ENCODE results near the gene SRRT. TPM values are rescaled to one million over a fixed set of nuclear protein-coding genes. Genes with fewer than 3 reads are reported as not detected.

Gene SRRT
- total and polyA plus RNA-seq, 2 donors (not counting 1 experiment from before 2014, with no cell fraction given): 198 to 209 TPM

DNA sequence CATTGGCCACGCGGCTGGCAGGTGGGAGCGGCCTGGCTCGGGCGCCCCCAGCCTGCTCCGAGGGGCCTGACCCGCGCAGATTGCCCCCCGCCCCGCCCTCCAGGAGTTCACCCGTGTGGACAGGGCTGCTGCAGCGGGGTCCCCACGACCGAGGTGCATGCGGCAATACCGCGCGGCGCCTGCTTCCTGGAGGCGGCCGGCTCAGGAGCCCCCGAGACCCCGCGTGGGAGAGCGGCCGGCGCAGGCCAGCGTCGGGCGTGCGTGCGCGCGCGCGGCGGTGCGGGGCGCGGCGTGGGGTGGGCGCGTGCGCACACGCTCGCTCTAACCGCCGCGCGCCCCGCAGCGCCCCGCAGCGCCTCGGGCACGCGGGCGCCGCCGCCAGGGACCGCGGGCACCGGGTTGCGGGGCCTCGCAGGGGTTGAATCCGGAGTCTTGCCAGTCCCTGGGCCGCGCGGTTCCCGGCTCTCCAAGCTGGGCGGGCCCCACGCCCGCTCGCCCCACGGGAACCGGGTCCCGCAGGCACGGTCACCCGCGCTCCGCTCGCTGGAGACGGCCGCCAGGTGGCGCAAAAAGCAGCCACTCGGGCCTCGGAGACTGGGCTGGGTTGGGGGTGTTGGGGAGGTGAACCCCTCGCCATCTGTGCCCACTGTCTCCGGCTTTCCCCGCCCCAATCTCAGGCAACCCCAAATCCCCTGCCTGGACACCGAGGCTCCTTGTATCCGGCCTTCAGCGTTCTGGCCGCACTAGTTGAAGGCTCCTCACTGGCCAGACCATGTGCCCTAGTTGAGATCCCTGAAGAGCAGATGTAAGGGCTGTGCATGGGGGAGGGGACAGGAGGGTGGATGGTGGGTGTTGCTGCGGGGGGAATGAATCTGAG, 22.1 kb downstream of the SRRT start:
- Mint-ChIP-seq H3K4me1 (peaks cover 12% of the 10 kb centered on the region), H3K27me3 (peaks cover 38% of the 10 kb centered on the region), H3K27ac (no peak overlapping the region), H3K9me3 (ENCODE audit: insufficient read depth) (no peaks in the 10 kb centered on the region), H3K4me3 (peak overlapping the region; percentile 91)
- peak overlapping the region; percentile 41 for H2AFZ ChIP-seq (ENCODE audit: insufficient read depth, low read depth, low read length, poor library complexity, severe bottlenecking)
- H3K4me3 ChIP-seq (ENCODE audit: control extremely low read depth in 1 of 5, extremely low read depth in 1 of 5, insufficient read depth in 1 of 5, low read depth in 2 of 5, low read length in 4 of 5): peak overlapping the region in 3 of 5 experiments; percentile 30 to 42 (median 32)
- H3K36me3 ChIP-seq (replicated peaks in 1 of 2; ENCODE audit: control extremely low read depth in 1 of 2, control insufficient read depth in 1 of 2, extremely low read depth in 1 of 2, insufficient read depth in 2 of 2, low read length in 1 of 2): no peaks in the 10 kb centered on the region
- ATAC-seq (ENCODE audit: low read depth) (peak; percentile 51), DNase-seq (peak; percentile 78)
- H3K4me2 ChIP-seq (replicated peaks; ENCODE audit: low read depth, low read length, poor library complexity, severe bottlenecking): peak overlapping the region; percentile 100
- H3K79me2 ChIP-seq (ENCODE audit: control insufficient read depth, insufficient read depth, low read length): no peaks in the 10 kb centered on the region
- peaks cover 0 to 16% (median 0%) of the 10 kb centered on the region in 3 donors for H3K9me3 ChIP-seq (ENCODE audit: control extremely low read depth in 1 of 3, control insufficient read depth in 2 of 3, insufficient read depth in 1 of 3, low read length in 2 of 3)
- no peaks in the 10 kb centered on the region for H4K20me1 ChIP-seq (ENCODE audit: control insufficient read depth, insufficient read depth, low read length, poor library complexity, severe bottlenecking)
- no peak for TF ChIP-seq EZH2 (IDR thresholded peaks at IDR 0.05; ENCODE audit: borderline replicate concordance, insufficient read depth, low read depth, low read length, poor library complexity, severe bottlenecking)
- TF ChIP-seq, protein P1, sequence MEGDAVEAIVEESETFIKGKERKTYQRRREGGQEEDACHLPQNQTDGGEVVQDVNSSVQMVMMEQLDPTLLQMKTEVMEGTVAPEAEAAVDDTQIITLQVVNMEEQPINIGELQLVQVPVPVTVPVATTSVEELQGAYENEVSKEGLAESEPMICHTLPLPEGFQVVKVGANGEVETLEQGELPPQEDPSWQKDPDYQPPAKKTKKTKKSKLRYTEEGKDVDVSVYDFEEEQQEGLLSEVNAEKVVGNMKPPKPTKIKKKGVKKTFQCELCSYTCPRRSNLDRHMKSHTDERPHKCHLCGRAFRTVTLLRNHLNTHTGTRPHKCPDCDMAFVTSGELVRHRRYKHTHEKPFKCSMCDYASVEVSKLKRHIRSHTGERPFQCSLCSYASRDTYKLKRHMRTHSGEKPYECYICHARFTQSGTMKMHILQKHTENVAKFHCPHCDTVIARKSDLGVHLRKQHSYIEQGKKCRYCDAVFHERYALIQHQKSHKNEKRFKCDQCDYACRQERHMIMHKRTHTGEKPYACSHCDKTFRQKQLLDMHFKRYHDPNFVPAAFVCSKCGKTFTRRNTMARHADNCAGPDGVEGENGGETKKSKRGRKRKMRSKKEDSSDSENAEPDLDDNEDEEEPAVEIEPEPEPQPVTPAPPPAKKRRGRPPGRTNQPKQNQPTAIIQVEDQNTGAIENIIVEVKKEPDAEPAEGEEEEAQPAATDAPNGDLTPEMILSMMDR (IDR thresholded peaks at IDR 0.05): peak; percentile 79
- H3K4me1 ChIP-seq (ENCODE audit: control insufficient read depth in 2 of 2, insufficient read depth in 2 of 2, low read length in 2 of 2): peaks cover 22 to 23% of the 10 kb centered on the region in 2 donors
- no peak overlapping the region for H3K27ac ChIP-seq (ENCODE audit: low read length in 2 of 2)
- ChIA-PET POLR2A (no interaction called here), CTCF (interaction anchor here (2.2 kb wide), 1 partner anchor 162 kb away, joined by 27 read pairs; no protein-coding TSS in a partner anchor)
- 3% methylated on average over 91 of the region's 95 CpGs for WGBS (ENCODE audit: insufficient coverage)
- peaks cover 0 to 66% (median 23%) of the 10 kb centered on the region in 4 experiments for H3K27me3 ChIP-seq (replicated peaks in 1 of 4; ENCODE audit: control extremely low read depth in 1 of 4, control insufficient read depth in 3 of 4, insufficient read depth in 4 of 4, low read length in 3 of 4)
- peak overlapping the region; percentile 55 for H3K9ac ChIP-seq (ENCODE audit: low read length)
- intact Hi-C loops (cut with micrococcal nuclease): loop anchor here (10.0 kb wide), 1 partner anchor 248 kb away; no protein-coding TSS in a partner anchor
